H9 (cell line): ENCODE measurements around the gene JPT2. TPM values are rescaled to one million over a fixed set of nuclear protein-coding genes. Genes with fewer than 3 reads are reported as not detected.

Experiments used
- DNase-seq: peaks from one replicate; pipeline ENCODE4 v3.0.0-alpha.2; 2017
- H2AFZ ChIP-seq: one replicate; pipeline ENCODE4 v1.6.1; 2013; ENCODE audit warnings: mild to moderate bottlenecking, low read length, control low read depth, moderate library complexity
- H2AK5ac ChIP-seq: 2 replicates; pipeline ENCODE4 v1.6.1; 2013; ENCODE audit warnings: low read length, control low read depth, mixed read lengths; ENCODE audit not compliant: insufficient read length
- H2BK120ac ChIP-seq: one replicate; pipeline ENCODE4 v1.6.1; 2013; ENCODE audit warnings: low read depth, mild to moderate bottlenecking, low read length, control low read depth, inconsistent platforms; ENCODE audit not compliant: poor library complexity, severe bottlenecking
- H2BK12ac ChIP-seq: 2 replicates; pipeline ENCODE4 v1.6.1; 2013; ENCODE audit warnings: low read length, control low read depth, mixed read lengths, low read depth; ENCODE audit not compliant: insufficient read length
- H2BK15ac ChIP-seq: 2 replicates; pipeline ENCODE4 v1.6.1; 2013; ENCODE audit warnings: low read depth, low read length, control low read depth
- H2BK20ac ChIP-seq: one replicate; pipeline ENCODE4 v1.6.1; 2013; ENCODE audit warnings: low read depth, mild to moderate bottlenecking, low read length, control low read depth, inconsistent platforms; ENCODE audit not compliant: poor library complexity, severe bottlenecking
- H2BK5ac ChIP-seq: 2 replicates; pipeline ENCODE4 v1.6.1; 2013; ENCODE audit warnings: low read length, control low read depth, mixed read lengths; ENCODE audit not compliant: insufficient read length
- H3K14ac ChIP-seq: 2 replicates; pipeline ENCODE4 v1.6.1; 2013; ENCODE audit warnings: low read length, control low read depth; ENCODE audit not compliant: insufficient read depth
- H3K18ac ChIP-seq: 2 replicates; pipeline ENCODE4 v1.6.1; 2013; ENCODE audit warnings: low read depth, mild to moderate bottlenecking, mixed read lengths, low read length, control low read depth; ENCODE audit not compliant: insufficient read length
- H3K23ac ChIP-seq: 2 replicates; pipeline ENCODE4 v1.6.1; 2013; ENCODE audit warnings: low read length, control low read depth, mixed read lengths, low read depth; ENCODE audit not compliant: insufficient read length
- H3K23me2 ChIP-seq: 2 replicates; pipeline ENCODE4 v1.6.1; 2013; ENCODE audit warnings: low read depth, mild to moderate bottlenecking, mixed read lengths, low read length, control low read depth; ENCODE audit not compliant: insufficient read length, poor library complexity, severe bottlenecking
- H3K27ac ChIP-seq: 2 replicates; pipeline ENCODE4 v1.5.1; 2013; ENCODE audit warnings: low read length, control low read depth, mixed read lengths, low read depth; ENCODE audit not compliant: insufficient read length
- H3K27me3 ChIP-seq: 2 replicates; pipeline ENCODE4 v1.6.1; 2013; ENCODE audit warnings: low read length, control low read depth, inconsistent platforms; ENCODE audit not compliant: insufficient read depth
- H3K4ac ChIP-seq: 2 replicates; pipeline ENCODE4 v1.6.1; 2013; ENCODE audit warnings: low read depth, mild to moderate bottlenecking, control low read depth, inconsistent platforms, low read length, moderate library complexity
- H3K4me1 ChIP-seq: 2 replicates; pipeline ENCODE4 v1.6.1; 2013; ENCODE audit warnings: low read length, control low read depth, inconsistent platforms; ENCODE audit not compliant: insufficient read depth
- H3K4me2 ChIP-seq: 2 replicates; pipeline ENCODE4 v1.6.1; 2013; ENCODE audit warnings: low read length, control low read depth, mixed read lengths; ENCODE audit not compliant: insufficient read length, insufficient read depth
- H3K56ac ChIP-seq: 2 replicates; pipeline ENCODE4 v1.6.1; 2013; ENCODE audit warnings: low read depth, mild to moderate bottlenecking, mixed read lengths, low read length, control low read depth; ENCODE audit not compliant: insufficient read length
- H3K79me1 ChIP-seq: 2 replicates; pipeline ENCODE4 v1.6.1; 2013; ENCODE audit warnings: low read depth, mild to moderate bottlenecking, moderate library complexity, low read length, control low read depth, inconsistent platforms; ENCODE audit not compliant: insufficient read depth, poor library complexity, severe bottlenecking
- H3K79me2 ChIP-seq: 2 replicates; pipeline ENCODE4 v1.6.1; 2013; ENCODE audit warnings: low read length, control low read depth, inconsistent platforms; ENCODE audit not compliant: insufficient read depth
- H3K9ac ChIP-seq: 2 replicates; pipeline ENCODE4 v1.6.1; 2013; ENCODE audit warnings: low read length, control low read depth, mixed read lengths; ENCODE audit not compliant: insufficient read length; ENCODE audit errors: extremely low read depth
- H3K9me3 ChIP-seq: one replicate; pipeline ENCODE4 v1.6.1; 2013; ENCODE audit warnings: low read depth, low read length, inconsistent platforms; ENCODE audit not compliant: control insufficient read depth
- H3T11ph ChIP-seq: one replicate; pipeline ENCODE4 v1.6.1; 2013; ENCODE audit warnings: mild to moderate bottlenecking, low read length, control low read depth, inconsistent platforms
- H4K20me1 ChIP-seq: one replicate; pipeline ENCODE4 v1.6.1; 2013; ENCODE audit not compliant: control insufficient read depth, insufficient read length, insufficient read depth
- H4K5ac ChIP-seq: 2 replicates; pipeline ENCODE4 v1.6.1; 2013; ENCODE audit warnings: low read depth, mild to moderate bottlenecking, mixed read lengths, low read length, control low read depth; ENCODE audit not compliant: insufficient read length
- H4K8ac ChIP-seq: replicated peaks from 2 replicates; pipeline ENCODE4 v1.6.1; 2013; ENCODE audit warnings: low read length, control low read depth, mixed read lengths, low read depth; ENCODE audit not compliant: insufficient read length
- H4K91ac ChIP-seq: 2 replicates; pipeline ENCODE4 v1.6.1; 2013; ENCODE audit warnings: low read depth, mild to moderate bottlenecking, moderate library complexity, mixed read lengths, low read length, control low read depth; ENCODE audit not compliant: insufficient read length
- H3K27ac Mint-ChIP-seq, 3 experiments: 2 replicates in 2 of 3; 3 replicates in 1 of 3; pipeline ENCODE4 v1.8.0; 2020 to 2021; ENCODE audit warnings: mixed read lengths in 3 of 3, mild to moderate bottlenecking in 1 of 3, moderate library complexity in 1 of 3
- H3K27me3 Mint-ChIP-seq: 2 replicates; pipeline ENCODE4 v1.8.0; 2021; ENCODE audit warnings: low read depth, mild to moderate bottlenecking, moderate library complexity, mixed read lengths
- H3K36me3 Mint-ChIP-seq, 3 experiments: 2 replicates in 2 of 3; 3 replicates in 1 of 3; pipeline ENCODE4 v1.8.0; 2020 to 2021; ENCODE audit warnings: low read depth in 3 of 3, mixed read lengths in 3 of 3; ENCODE audit not compliant: insufficient read depth in 1 of 3
- H3K4me1 Mint-ChIP-seq, 2 experiments: 2 replicates each; pipeline ENCODE4 v1.8.0; 2020; ENCODE audit warnings: mixed read lengths in 2 of 2
- H3K4me3 Mint-ChIP-seq, 2 experiments: 2 replicates in 1 of 2; 3 replicates in 1 of 2; pipeline ENCODE4 v1.8.0; 2020 to 2021; ENCODE audit warnings: mild to moderate bottlenecking in 2 of 2, mixed read lengths in 2 of 2, moderate library complexity in 1 of 2
- H3K9me3 Mint-ChIP-seq, 2 experiments: 2 replicates in 1 of 2; 3 replicates in 1 of 2; pipeline ENCODE4 v1.8.0; 2020; ENCODE audit warnings: mild to moderate bottlenecking in 2 of 2, mixed read lengths in 2 of 2, moderate library complexity in 1 of 2
- CTCF ChIP-seq: fragments of 200-600 bp; sonication (generic); conservative IDR thresholded peaks from 3 replicates; pipeline ENCODE4 v1.8.0; 2021; ENCODE audit warnings: antibody characterized with exemption, mild to moderate bottlenecking
- WGBS: extraction: QIAGEN DNeasy Blood & Tissue Kit; methylation state at CpG from one replicate; pipeline ENCODE4 v1.1.7; 2013; ENCODE audit warnings: missing lambda C conversion rate, low lambda C conversion rate, mixed read lengths; ENCODE audit not compliant: insufficient read length; ENCODE audit errors: extremely low coverage; 5-methylcytosine and 5-hydroxymethylcytosine counted together
- total RNA-seq: library from RNA; stranded (reverse); gene quantifications from 2 replicates; pipeline ENCODE4 v1.2.1, GENCODE V29; 2021

The JPT2 gene
- total RNA-seq, 1 experiment from 2014 or later, result 206 TPM

DNA sequence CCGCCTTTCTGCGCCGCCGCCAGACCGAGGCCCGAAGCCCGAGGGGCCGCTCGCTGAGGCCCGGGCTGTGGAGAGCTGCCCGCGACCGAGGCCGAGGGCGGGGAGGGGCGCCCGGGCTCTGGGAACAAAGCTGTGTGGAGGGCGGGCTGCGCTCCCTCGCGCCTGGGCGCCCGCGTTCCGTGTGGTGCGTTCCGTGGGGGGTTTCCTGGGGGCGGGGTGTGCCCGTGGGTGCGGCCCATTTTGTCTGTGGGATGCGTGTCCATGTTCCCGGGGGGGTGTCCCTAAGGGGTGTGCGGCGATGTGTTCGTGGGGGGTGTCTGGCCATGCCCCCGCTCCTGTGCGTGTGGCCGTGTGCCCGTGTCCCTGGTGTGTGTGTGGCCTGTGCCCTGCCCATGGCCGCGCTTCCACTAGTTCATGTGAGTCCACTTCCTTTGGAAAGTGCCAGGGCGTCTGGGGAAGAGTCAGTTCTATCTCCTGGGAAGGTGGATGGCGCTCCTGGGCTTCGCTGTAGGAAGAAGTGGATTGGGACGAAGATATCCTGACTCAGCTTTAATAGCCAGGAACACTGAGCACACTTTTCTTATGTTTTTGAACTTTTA, 520 bp downstream of the JPT2 start:
- H2BK120ac ChIP-seq, result no peak overlapping the region
- no peak overlapping the region for H3K27ac ChIP-seq
- Mint-ChIP-seq H3K4me3 (peak overlapping the region; percentile 98 to 99), H3K27me3 (no peaks in the 10 kb centered on the region; the same call in 1 of the 2 replicates), H3K36me3 (peaks cover 8 to 59% (median 44%) of the 10 kb centered on the region in 3 experiments; a peak in 6 of 7 replicates), H3K9me3 (no peaks in the 10 kb centered on the region), H3K27ac (peak overlapping the region; percentile 80 to 98 (median 95); a peak in 6 of 7 replicates), H3K4me1 (peaks cover 29 to 31% of the 10 kb centered on the region in 2 experiments)
- H3K9me3 ChIP-seq, result no peaks in the 10 kb centered on the region
- H3K4me1 ChIP-seq, result no peaks in the 10 kb centered on the region
- H3K79me2 ChIP-seq, result peaks cover 46% of the 10 kb centered on the region
- no CpG with 5 or more reads among the region's 45 CpGs for WGBS
- H4K91ac ChIP-seq, result no peak overlapping the region
- no peak overlapping the region for H4K8ac ChIP-seq
- H3K4ac ChIP-seq, result 0 out of 2 replicates have a peak overlapping the region, but pooled peaks have one; percentile 53
- no peak overlapping the region for H3K56ac ChIP-seq
- no peak for DNase-seq
- H2BK20ac ChIP-seq, result no peak overlapping the region
- H4K20me1 ChIP-seq, result peaks cover 4% of the 10 kb centered on the region
- H2BK5ac ChIP-seq, result no peak overlapping the region
- H3K14ac ChIP-seq, result peak overlapping the region; percentile 66
- H3K23ac ChIP-seq, result no peak overlapping the region
- H4K5ac ChIP-seq, result peak overlapping the region; percentile 24
- H3K4me2 ChIP-seq, result peak overlapping the region; percentile 98
- H3K27me3 ChIP-seq, result no peaks in the 10 kb centered on the region
- no peak overlapping the region for H2AK5ac ChIP-seq
- H2BK15ac ChIP-seq, result no peak overlapping the region
- TF ChIP-seq CTCF, result no peak
- peak overlapping the region; percentile 82 for H3K18ac ChIP-seq
- peaks cover 6% of the 10 kb centered on the region for H3K23me2 ChIP-seq
- H2AFZ ChIP-seq, result no peak overlapping the region
- H3T11ph ChIP-seq, result no peak overlapping the region
- H2BK12ac ChIP-seq, result no peak overlapping the region
- H3K9ac ChIP-seq, result peak overlapping the region; percentile 83
- peaks cover 3% of the 10 kb centered on the region for H3K79me1 ChIP-seq
